ENCODE data around the gene LDB2. TPM values are rescaled to one million over a fixed set of nuclear protein-coding genes. Genes with fewer than 3 reads are reported as not detected.
"Not testable (repeated sequence)": the region's sequence is repeated elsewhere in the genome, so short reads cannot be mapped to it uniquely, and the experiment has no call there.

The LDB2 gene
- total RNA-seq, 1 experiment from 2014 or later = not detected

DNA sequence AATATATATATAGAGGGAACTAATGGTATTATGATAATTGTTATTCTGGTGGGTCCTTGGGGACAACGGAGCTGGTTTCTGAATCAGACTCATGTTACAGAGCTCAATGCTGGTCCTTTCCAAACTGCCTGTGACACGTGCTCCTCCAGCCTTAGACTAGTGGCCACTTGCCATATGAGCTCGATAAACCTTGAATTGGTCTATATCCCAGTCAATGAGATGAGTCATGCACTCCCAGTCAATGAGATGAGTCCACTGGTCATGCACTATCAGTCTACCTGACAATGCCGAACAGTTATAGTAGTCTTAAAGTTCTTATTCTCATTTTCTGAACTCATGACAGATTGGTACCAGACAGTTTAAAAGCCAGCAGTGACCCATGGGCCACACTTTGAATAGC is 325.2 kb downstream of the LDB2 start:
- H3K27me3 ChIP-seq (ENCODE audit: low read length) = no peaks in the 10 kb centered on the region
- H3K4me2 ChIP-seq (ENCODE audit: low read depth, low read length, poor library complexity, severe bottlenecking) = no peak overlapping the region
- H3K4me1 ChIP-seq (ENCODE audit: low read length) = no peaks in the 10 kb centered on the region
- H3K4me3 ChIP-seq (ENCODE audit: low read length) = no peak overlapping the region
- H4K20me1 ChIP-seq (ENCODE audit: insufficient read depth, low read depth, low read length) = no peaks in the 10 kb centered on the region
- H3K79me2 ChIP-seq (ENCODE audit: low read length) = no peaks in the 10 kb centered on the region
- H2AFZ ChIP-seq (ENCODE audit: low read length) = no peak overlapping the region
- H3K36me3 ChIP-seq (ENCODE audit: insufficient read depth, low read length) = no peaks in the 10 kb centered on the region
- no peaks in the 10 kb centered on the region for H3K9me3 ChIP-seq (ENCODE audit: low read length)
- no peak overlapping the region for H3K9ac ChIP-seq (ENCODE audit: low read length)
- H3K9me2 ChIP-seq (replicated peaks; ENCODE audit: insufficient read depth, low read length) = 0 out of 2 replicates have a peak, but pooled peaks cover 2% of the 10 kb centered on the region
- DNase-seq = no peak
- H3K27ac ChIP-seq (ENCODE audit: low read length) = no peak overlapping the region

GRCh38 chr4:16572631-16573030 is 325.8 kb downstream of the LDB2 start:
- Histone ChIP-seq H3K4me1 (ENCODE audit: low read length) (no peaks in the 10 kb centered on the region), H3K9me2 (replicated peaks; ENCODE audit: insufficient read depth, low read length) (0 out of 2 replicates have a peak, but pooled peaks cover 2% of the 10 kb centered on the region), H3K27me3 (ENCODE audit: low read length) (no peaks in the 10 kb centered on the region), H3K4me2 (ENCODE audit: low read depth, low read length, poor library complexity, severe bottlenecking) (no peak overlapping the region), H3K36me3 (ENCODE audit: insufficient read depth, low read length) (no peaks in the 10 kb centered on the region), H3K27ac (ENCODE audit: low read length) (no peak overlapping the region), H3K4me3 (ENCODE audit: low read length) (no peak overlapping the region), H3K9ac (ENCODE audit: low read length) (no peak overlapping the region), H2AFZ (ENCODE audit: low read length) (no peak overlapping the region), H3K9me3 (ENCODE audit: low read length) (no peaks in the 10 kb centered on the region), H3K79me2 (ENCODE audit: low read length) (no peaks in the 10 kb centered on the region), H4K20me1 (ENCODE audit: insufficient read depth, low read depth, low read length) (no peaks in the 10 kb centered on the region)
- DNase-seq = no peak

DNA sequence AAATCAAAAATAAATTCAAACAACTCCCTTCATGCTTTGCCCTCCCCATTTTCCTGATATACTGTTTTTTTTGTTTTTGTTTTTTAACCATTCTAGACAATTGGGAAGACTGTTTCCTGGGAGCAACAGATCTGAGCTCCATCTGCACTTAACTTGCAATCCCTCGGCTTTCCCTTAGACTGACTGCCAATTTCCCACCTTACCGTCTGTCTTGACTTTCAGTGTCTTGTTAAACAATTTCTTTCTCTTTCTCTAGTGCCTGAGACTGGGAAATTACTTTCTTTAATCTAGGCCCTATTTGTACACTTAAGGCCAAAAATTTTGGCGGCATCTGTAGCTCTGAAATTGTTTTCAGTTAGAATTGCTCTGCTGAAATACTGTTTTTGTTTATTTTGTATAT is 326.3 kb downstream of the LDB2 start:
- Histone ChIP-seq H3K4me1 (ENCODE audit: low read length) (no peaks in the 10 kb centered on the region), H3K9ac (ENCODE audit: low read length) (no peak overlapping the region), H3K27me3 (ENCODE audit: low read length) (no peaks in the 10 kb centered on the region), H3K79me2 (ENCODE audit: low read length) (no peaks in the 10 kb centered on the region), H2AFZ (ENCODE audit: low read length) (no peak overlapping the region), H3K27ac (ENCODE audit: low read length) (no peak overlapping the region), H4K20me1 (ENCODE audit: insufficient read depth, low read depth, low read length) (no peaks in the 10 kb centered on the region), H3K4me2 (ENCODE audit: low read depth, low read length, poor library complexity, severe bottlenecking) (no peak overlapping the region), H3K9me3 (ENCODE audit: low read length) (no peaks in the 10 kb centered on the region), H3K4me3 (ENCODE audit: low read length) (no peak overlapping the region), H3K36me3 (ENCODE audit: insufficient read depth, low read length) (no peaks in the 10 kb centered on the region), H3K9me2 (replicated peaks; ENCODE audit: insufficient read depth, low read length) (0 out of 2 replicates have a peak, but pooled peaks cover 2% of the 10 kb centered on the region)
- no peak for DNase-seq

DNA sequence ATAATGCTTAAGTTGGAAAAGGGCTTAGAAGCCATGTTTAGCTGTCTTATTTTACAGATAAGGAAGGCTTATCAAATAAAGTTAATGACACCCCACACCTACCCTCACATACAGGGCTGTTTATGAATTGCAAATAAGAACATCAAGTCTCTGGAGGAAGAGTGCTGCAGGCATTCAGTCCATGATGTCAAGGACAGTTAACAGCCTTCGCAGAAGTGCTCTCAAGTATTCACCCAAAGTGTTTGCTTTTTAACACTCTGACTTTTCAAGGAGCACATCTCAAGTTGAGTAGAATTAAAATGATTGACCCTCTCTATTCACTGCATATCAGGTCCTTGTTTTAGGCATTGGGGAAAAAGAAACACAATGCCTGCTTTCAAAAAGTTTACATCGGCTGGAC is 328.7 kb downstream of the LDB2 start:
- Histone ChIP-seq H2AFZ (ENCODE audit: low read length) (no peak overlapping the region), H4K20me1 (ENCODE audit: insufficient read depth, low read depth, low read length) (no peaks in the 10 kb centered on the region), H3K79me2 (ENCODE audit: low read length) (no peaks in the 10 kb centered on the region), H3K9me2 (replicated peaks; ENCODE audit: insufficient read depth, low read length) (0 out of 2 replicates have a peak, but pooled peaks cover 2% of the 10 kb centered on the region), H3K4me1 (ENCODE audit: low read length) (no peaks in the 10 kb centered on the region), H3K9me3 (ENCODE audit: low read length) (no peaks in the 10 kb centered on the region), H3K36me3 (ENCODE audit: insufficient read depth, low read length) (no peaks in the 10 kb centered on the region), H3K4me3 (ENCODE audit: low read length) (no peak overlapping the region), H3K9ac (ENCODE audit: low read length) (no peak overlapping the region), H3K27me3 (ENCODE audit: low read length) (no peaks in the 10 kb centered on the region), H3K27ac (ENCODE audit: low read length) (no peak overlapping the region), H3K4me2 (ENCODE audit: low read depth, low read length, poor library complexity, severe bottlenecking) (no peak overlapping the region)
- no peak for DNase-seq

- not testable (repeated sequence) for H3K27ac ChIP-seq (ENCODE audit: low read length); H4K20me1 ChIP-seq (ENCODE audit: insufficient read depth, low read depth, low read length); H3K9me3 ChIP-seq (ENCODE audit: low read length); H3K4me1 ChIP-seq (ENCODE audit: low read length); H3K27me3 ChIP-seq (ENCODE audit: low read length); H3K4me3 ChIP-seq (ENCODE audit: low read length); H3K36me3 ChIP-seq (ENCODE audit: insufficient read depth, low read length); H2AFZ ChIP-seq (ENCODE audit: low read length); H3K9ac ChIP-seq (ENCODE audit: low read length); H3K9me2 ChIP-seq (replicated peaks; ENCODE audit: insufficient read depth, low read length); H3K79me2 ChIP-seq (ENCODE audit: low read length); H3K4me2 ChIP-seq (ENCODE audit: low read depth, low read length, poor library complexity, severe bottlenecking); DNase-seq
These were observed 341.1 kb downstream of the LDB2 start for GRCh38 chr4:16557316-16557715.

DNA sequence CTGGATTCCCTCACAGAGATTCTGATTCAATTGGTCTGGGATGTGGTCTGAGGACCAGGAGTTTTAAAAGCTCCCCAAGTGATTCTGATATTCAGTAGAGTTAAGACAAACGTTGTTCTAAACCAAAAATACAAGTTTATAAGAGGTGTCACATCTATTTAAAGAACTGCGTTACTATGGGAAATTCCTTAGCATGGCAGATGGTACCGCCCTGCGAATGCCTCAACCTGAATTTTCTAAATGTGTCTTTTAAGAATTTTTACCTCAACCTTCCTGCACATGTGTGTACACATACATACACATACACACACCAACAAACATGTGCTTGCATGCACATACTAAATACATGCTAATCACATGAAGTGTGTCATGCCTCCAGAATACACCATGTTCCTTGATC is 343.3 kb downstream of the LDB2 start:
- no peak overlapping the region for H3K4me2 ChIP-seq (ENCODE audit: low read depth, low read length, poor library complexity, severe bottlenecking)
- H3K27me3 ChIP-seq (ENCODE audit: low read length) = no peaks in the 10 kb centered on the region
- H4K20me1 ChIP-seq (ENCODE audit: insufficient read depth, low read depth, low read length) = no peaks in the 10 kb centered on the region
- no peak overlapping the region for H3K4me3 ChIP-seq (ENCODE audit: low read length)
- H2AFZ ChIP-seq (ENCODE audit: low read length) = no peak overlapping the region
- H3K4me1 ChIP-seq (ENCODE audit: low read length) = no peaks in the 10 kb centered on the region
- no peaks in the 10 kb centered on the region for H3K79me2 ChIP-seq (ENCODE audit: low read length)
- no peak for DNase-seq
- H3K9ac ChIP-seq (ENCODE audit: low read length) = no peak overlapping the region
- no peaks in the 10 kb centered on the region for H3K9me2 ChIP-seq (replicated peaks; ENCODE audit: insufficient read depth, low read length)
- H3K36me3 ChIP-seq (ENCODE audit: insufficient read depth, low read length) = no peaks in the 10 kb centered on the region
- no peaks in the 10 kb centered on the region for H3K9me3 ChIP-seq (ENCODE audit: low read length)
- H3K27ac ChIP-seq (ENCODE audit: low read length) = no peak overlapping the region

DNA sequence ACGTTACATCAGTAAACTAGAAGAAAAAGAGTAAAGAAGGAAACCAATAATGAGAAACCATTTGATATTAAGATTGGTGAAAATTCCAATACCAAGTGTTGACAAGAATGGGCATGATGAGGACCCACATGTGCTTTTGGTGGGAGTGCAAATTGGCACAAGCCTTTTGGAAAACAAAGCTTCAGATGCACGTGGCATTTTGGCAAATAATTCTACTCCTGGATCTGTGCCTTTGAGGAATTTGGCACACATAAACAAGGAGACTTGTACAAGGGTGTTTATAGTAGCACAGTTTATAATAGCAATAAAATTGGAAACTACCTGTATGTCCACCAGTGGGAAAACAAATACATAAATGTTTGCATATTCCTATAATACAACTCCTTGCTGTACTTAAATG is 347.9 kb downstream of the LDB2 start:
- H3K36me3 ChIP-seq (ENCODE audit: insufficient read depth, low read length) = no peaks in the 10 kb centered on the region
- H3K79me2 ChIP-seq (ENCODE audit: low read length) = no peaks in the 10 kb centered on the region
- H3K27ac ChIP-seq (ENCODE audit: low read length) = no peak overlapping the region
- no peak for DNase-seq
- no peaks in the 10 kb centered on the region for H3K9me2 ChIP-seq (replicated peaks; ENCODE audit: insufficient read depth, low read length)
- H3K27me3 ChIP-seq (ENCODE audit: low read length) = no peaks in the 10 kb centered on the region
- H3K4me1 ChIP-seq (ENCODE audit: low read length) = no peaks in the 10 kb centered on the region
- H3K9me3 ChIP-seq (ENCODE audit: low read length) = no peaks in the 10 kb centered on the region
- no peak overlapping the region for H2AFZ ChIP-seq (ENCODE audit: low read length)
- H4K20me1 ChIP-seq (ENCODE audit: insufficient read depth, low read depth, low read length) = no peaks in the 10 kb centered on the region
- H3K4me2 ChIP-seq (ENCODE audit: low read depth, low read length, poor library complexity, severe bottlenecking) = no peak overlapping the region
- no peak overlapping the region for H3K4me3 ChIP-seq (ENCODE audit: low read length)
- H3K9ac ChIP-seq (ENCODE audit: low read length) = no peak overlapping the region

DNA sequence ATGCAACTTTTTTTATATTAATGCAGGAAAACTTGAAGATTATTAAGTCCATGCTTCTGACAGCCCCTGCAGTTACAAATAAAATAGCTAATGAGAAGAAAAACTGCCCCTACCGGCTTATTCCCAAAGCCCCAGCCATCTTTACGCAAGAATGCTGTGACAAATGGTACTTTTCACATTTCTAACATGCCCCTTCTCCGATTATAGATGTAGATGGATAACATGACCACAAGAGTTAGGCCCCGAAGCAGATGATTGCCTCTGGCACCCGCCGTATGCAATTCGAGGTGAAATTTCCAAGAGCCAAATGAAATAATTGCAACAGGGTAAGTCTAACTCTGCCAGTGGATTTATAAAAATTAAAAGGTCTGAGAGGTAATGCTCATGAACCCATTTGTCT is 352.8 kb downstream of the LDB2 start:
- Histone ChIP-seq H2AFZ (ENCODE audit: low read length) (no peak overlapping the region), H3K36me3 (ENCODE audit: insufficient read depth, low read length) (no peaks in the 10 kb centered on the region), H3K9me2 (replicated peaks; ENCODE audit: insufficient read depth, low read length) (no peaks in the 10 kb centered on the region), H3K27me3 (ENCODE audit: low read length) (no peaks in the 10 kb centered on the region), H3K4me1 (ENCODE audit: low read length) (no peaks in the 10 kb centered on the region), H3K79me2 (ENCODE audit: low read length) (no peaks in the 10 kb centered on the region), H3K4me2 (ENCODE audit: low read depth, low read length, poor library complexity, severe bottlenecking) (no peak overlapping the region), H4K20me1 (ENCODE audit: insufficient read depth, low read depth, low read length) (no peaks in the 10 kb centered on the region), H3K4me3 (ENCODE audit: low read length) (no peak overlapping the region), H3K9ac (ENCODE audit: low read length) (no peak overlapping the region), H3K27ac (ENCODE audit: low read length) (no peak overlapping the region), H3K9me3 (ENCODE audit: low read length) (no peaks in the 10 kb centered on the region)
- no peak for DNase-seq

GRCh38 chr4:16544869-16545268 is 353.6 kb downstream of the LDB2 start:
- H3K4me1 ChIP-seq (ENCODE audit: low read length) = no peaks in the 10 kb centered on the region
- H3K4me3 ChIP-seq (ENCODE audit: low read length) = no peak overlapping the region
- no peaks in the 10 kb centered on the region for H3K9me2 ChIP-seq (replicated peaks; ENCODE audit: insufficient read depth, low read length)
- H3K27me3 ChIP-seq (ENCODE audit: low read length) = no peaks in the 10 kb centered on the region
- no peaks in the 10 kb centered on the region for H3K9me3 ChIP-seq (ENCODE audit: low read length)
- DNase-seq = no peak
- no peak overlapping the region for H3K9ac ChIP-seq (ENCODE audit: low read length)
- H3K36me3 ChIP-seq (ENCODE audit: insufficient read depth, low read length) = no peaks in the 10 kb centered on the region
- no peak overlapping the region for H3K27ac ChIP-seq (ENCODE audit: low read length)
- H3K79me2 ChIP-seq (ENCODE audit: low read length) = no peaks in the 10 kb centered on the region
- no peak overlapping the region for H2AFZ ChIP-seq (ENCODE audit: low read length)
- H3K4me2 ChIP-seq (ENCODE audit: low read depth, low read length, poor library complexity, severe bottlenecking) = no peak overlapping the region
- no peaks in the 10 kb centered on the region for H4K20me1 ChIP-seq (ENCODE audit: insufficient read depth, low read depth, low read length)
